HepG2 (cell line): ENCODE results near the gene REEP2. TPM values are rescaled to one million over a fixed set of nuclear protein-coding genes. Genes with fewer than 3 reads are reported as not detected.

Experiments
- AHR ChIP-seq: IDR thresholded peaks from 2 replicates; pipeline ENCODE4 v1.6.1; 2018; ENCODE audit warnings: missing genetic modification reagents, missing compliant biosample characterization
- AKAP8 ChIP-seq: sonication (generic); formaldehyde crosslinking; IDR thresholded peaks from 2 replicates; pipeline ENCODE4 v1.5.1; 2020; ENCODE audit warnings: mild to moderate bottlenecking, missing genetic modification reagents
- CBX2 ChIP-seq, 2 experiments: fragments of 200-600 bp in 1 of 2; sonication (generic); formaldehyde crosslinking in 1 of 2; IDR thresholded peaks; 2 replicates each; pipeline versions ENCODE4 v1.7.0 to v1.8.1; 2018 to 2022; ENCODE audit warnings: low read depth in 2 of 2, low read length in 1 of 2, mild to moderate bottlenecking in 1 of 2, missing genetic modification reagents in 1 of 2
- GTF3A ChIP-seq: sonication (generic); formaldehyde crosslinking; conservative IDR thresholded peaks from 2 replicates; pipeline ENCODE4 v1.4.0; 2020; ENCODE audit warnings: mild to moderate bottlenecking, missing genetic modification reagents
- KDM4B ChIP-seq: sonication (generic); formaldehyde crosslinking; IDR thresholded peaks from 2 replicates; pipeline ENCODE4 v1.4.0; 2020; ENCODE audit warnings: missing genetic modification reagents
- MAF1 ChIP-seq: sonication (generic); formaldehyde crosslinking; IDR thresholded peaks from 2 replicates; pipeline ENCODE4 v1.5.0; 2020; ENCODE audit warnings: missing genetic modification reagents, borderline replicate concordance
- MTERF4 ChIP-seq: sonication (generic); formaldehyde crosslinking; IDR thresholded peaks from 2 replicates; pipeline ENCODE4 v1.8.0; 2023; ENCODE audit warnings: mild to moderate bottlenecking, missing genetic modification reagents
- NFE2L2 ChIP-seq: fragments of 150-350 bp; IDR thresholded peaks from 2 replicates; pipeline ENCODE4 v1.6.1; 2014; ENCODE audit warnings: low read length
- NR2C2 ChIP-seq: sonication (generic); formaldehyde crosslinking; IDR thresholded peaks from 2 replicates; pipeline ENCODE4 v1.4.0; 2020; ENCODE audit warnings: missing genetic modification reagents, mild to moderate bottlenecking, moderate library complexity, borderline replicate concordance
- NR2F2 ChIP-seq: IDR thresholded peaks from 2 replicates; pipeline ENCODE4 v1.6.1; 2012; ENCODE audit warnings: low read depth, inconsistent platforms, borderline replicate concordance
- RXRA ChIP-seq: sonication (generic); formaldehyde crosslinking; IDR thresholded peaks from 2 replicates; pipeline ENCODE4 v1.5.1; 2020; ENCODE audit warnings: missing genetic modification reagents
- SNAPC2 ChIP-seq: sonication (generic); formaldehyde crosslinking; IDR thresholded peaks from 2 replicates; pipeline ENCODE4 v1.8.1; 2022; ENCODE audit warnings: mild to moderate bottlenecking, missing genetic modification reagents
- THAP9 ChIP-seq: sonication (generic); formaldehyde crosslinking; IDR thresholded peaks from 2 replicates; pipeline ENCODE4; 2020; ENCODE audit warnings: missing genetic modification reagents, mild to moderate bottlenecking, borderline replicate concordance
- TOE1 ChIP-seq: sonication (generic); formaldehyde crosslinking; IDR thresholded peaks from 2 replicates; pipeline ENCODE4 v1.4.0; 2020; ENCODE audit warnings: mild to moderate bottlenecking, missing genetic modification reagents
- TOPORS ChIP-seq: sonication (generic); formaldehyde crosslinking; IDR thresholded peaks from 2 replicates; pipeline ENCODE4 v1.8.0; 2023; ENCODE audit warnings: mild to moderate bottlenecking, missing genetic modification reagents
- ZNF337 ChIP-seq: sonication (generic); formaldehyde crosslinking; IDR thresholded peaks from 2 replicates; pipeline ENCODE4 v1.5.1; 2020; ENCODE audit warnings: missing genetic modification reagents, low read depth, mild to moderate bottlenecking, borderline replicate concordance
- ZNF747 ChIP-seq: sonication (generic); formaldehyde crosslinking; IDR thresholded peaks from 2 replicates; pipeline ENCODE4 v1.8.1; 2023; ENCODE audit warnings: missing genetic modification reagents, mild to moderate bottlenecking, borderline replicate concordance
- ZNF883 ChIP-seq: sonication (generic); formaldehyde crosslinking; IDR thresholded peaks from 2 replicates; pipeline ENCODE4 v1.5.1; 2020; ENCODE audit warnings: mild to moderate bottlenecking, missing genetic modification reagents; ENCODE audit errors: not compliant biosample characterization
- polyA plus RNA-seq, 8 experiments: library from polyadenylated mRNA; depleted of rRNA in 3 of 8; stranded (reverse) in 7 of 8; unstranded in 1 of 8; fragments of >200 nt; fragmentation: Illumina TruSeq in 4 of 8; extraction: Trizol in 4 of 8; gene quantifications; 2 replicates each; pipeline versions ENCODE4 v1.2.1 to v1.2.3, GENCODE V29; 2011 to 2016; ENCODE audit warnings: low read depth in 4 of 8, missing spikeins in 1 of 8, mixed read lengths in 1 of 8; ENCODE audit not compliant: insufficient read depth in 1 of 8
- total RNA-seq, 5 experiments: library from RNA; depleted of rRNA; stranded (reverse); fragments of >200 nt; fragmentation: Illumina TruSeq; extraction: Trizol; gene quantifications; 2 replicates each; pipeline ENCODE4 v1.2.3, GENCODE V29; 2016; ENCODE audit warnings: low read depth in 1 of 5
- TF ChIP-seq, protein P1 (sequence below): sonication (generic); formaldehyde crosslinking; IDR thresholded peaks from 2 replicates; pipeline ENCODE4 v1.8.0; 2022; ENCODE audit warnings: mild to moderate bottlenecking, missing genetic modification reagents, moderate library complexity
- TF ChIP-seq, protein P2 (sequence below): sonication (generic); formaldehyde crosslinking; IDR thresholded peaks from 2 replicates; pipeline ENCODE4 v1.8.1; 2023; ENCODE audit warnings: missing genetic modification reagents, mild to moderate bottlenecking, borderline replicate concordance
- TF ChIP-seq, protein P3 (sequence below): sonication (generic); formaldehyde crosslinking; IDR thresholded peaks from 2 replicates; pipeline ENCODE4 v1.5.0; 2020; ENCODE audit warnings: missing genetic modification reagents
- TF ChIP-seq, protein P4 (sequence below): sonication (generic); formaldehyde crosslinking; IDR thresholded peaks from 2 replicates; pipeline ENCODE4 v1.4.0; 2020; ENCODE audit warnings: missing genetic modification reagents, borderline replicate concordance

The REEP2 gene
- total and polyA plus RNA-seq, 2 of the 13 experiments (the other 11 are each of a cell fraction or from before 2014, with no cell fraction given): 5.3 to 7.8 TPM

DNA sequence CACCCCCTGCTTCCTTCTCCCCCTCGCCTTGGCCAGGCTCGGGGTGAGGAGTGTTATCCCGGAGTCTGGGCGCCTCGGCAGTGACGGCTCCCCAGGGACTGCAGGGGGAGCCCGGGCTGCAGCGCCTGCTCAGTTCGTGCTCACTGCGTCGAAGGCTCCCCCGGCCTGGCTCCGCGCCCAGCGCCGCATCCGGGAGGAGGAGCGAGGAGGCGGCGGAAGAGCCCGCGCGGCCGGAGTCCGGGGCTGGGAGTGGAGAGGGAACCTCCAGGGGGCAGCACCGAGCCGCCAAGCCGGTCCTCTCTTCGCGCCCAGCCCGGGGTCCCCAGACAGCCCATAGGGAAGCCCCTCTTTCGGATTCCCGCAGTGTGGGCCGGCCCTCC lies 25.1 kb downstream of the REEP2 start (continued):
- TF ChIP-seq TOE1 (CRISPR knock-in tag) (no peak), MAF1 (CRISPR knock-in tag) (no peak), ZNF337 (no peak), SNAPC2 (CRISPR knock-in tag) (peak; percentile 92), NFE2L2 (no peak), NR2F2 (0 out of 2 replicates have a peak, but pooled peaks have one; percentile 8), ZNF747 (no peak; the same call in 1 of the 2 replicates), MTERF4 (CRISPR knock-in tag) (0 out of 2 replicates have a peak, but pooled peaks have one; percentile 63), NR2C2 (CRISPR knock-in tag) (no peak), KDM4B (CRISPR knock-in tag) (0 out of 2 replicates have a peak, but pooled peaks have one; percentile 18), GTF3A (CRISPR knock-in tag) (no peak), CBX2 (IDR thresholded peaks at IDR 0.05; ENCODE audit: low read depth, low read length) (no peak), CBX2 (CRISPR knock-in tag; IDR thresholded peaks at IDR 0.05; ENCODE audit: low read depth) (no peak), RXRA (CRISPR knock-in tag) (no peak), AKAP8 (CRISPR knock-in tag) (no peak), THAP9 (CRISPR knock-in tag) (no peak; the same call in 1 of the 2 replicates), AHR (CRISPR knock-in tag) (0 out of 2 replicates have a peak, but pooled peaks have one; percentile 37), ZNF883 (CRISPR knock-in tag) (peak; percentile 16), TOPORS (no peak)
- TF ChIP-seq, protein P1, sequence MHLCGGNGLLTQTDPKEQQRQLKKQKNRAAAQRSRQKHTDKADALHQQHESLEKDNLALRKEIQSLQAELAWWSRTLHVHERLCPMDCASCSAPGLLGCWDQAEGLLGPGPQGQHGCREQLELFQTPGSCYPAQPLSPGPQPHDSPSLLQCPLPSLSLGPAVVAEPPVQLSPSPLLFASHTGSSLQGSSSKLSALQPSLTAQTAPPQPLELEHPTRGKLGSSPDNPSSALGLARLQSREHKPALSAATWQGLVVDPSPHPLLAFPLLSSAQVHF (CRISPR knock-in tag): peak; percentile 50; the same call in 1 of the 2 replicates
- TF ChIP-seq, protein P2, sequence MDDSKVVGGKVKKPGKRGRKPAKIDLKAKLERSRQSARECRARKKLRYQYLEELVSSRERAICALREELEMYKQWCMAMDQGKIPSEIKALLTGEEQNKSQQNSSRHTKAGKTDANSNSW (CRISPR knock-in tag): no peak
- TF ChIP-seq, protein P3, sequence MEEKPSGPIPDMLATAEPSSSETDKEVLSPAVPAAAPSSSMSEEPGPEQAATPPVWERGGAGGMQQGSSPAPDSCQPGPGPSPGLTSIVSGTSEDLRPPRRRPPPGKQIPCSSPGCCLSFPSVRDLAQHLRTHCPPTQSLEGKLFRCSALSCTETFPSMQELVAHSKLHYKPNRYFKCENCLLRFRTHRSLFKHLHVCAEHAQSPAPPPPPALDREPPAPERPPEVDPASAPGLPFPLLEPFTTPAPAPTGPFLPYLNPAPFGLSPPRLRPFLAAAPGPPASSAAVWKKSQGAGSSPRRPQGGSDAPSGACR: peak; percentile 60; the same call in 1 of the 2 replicates
- TF ChIP-seq, protein P4, sequence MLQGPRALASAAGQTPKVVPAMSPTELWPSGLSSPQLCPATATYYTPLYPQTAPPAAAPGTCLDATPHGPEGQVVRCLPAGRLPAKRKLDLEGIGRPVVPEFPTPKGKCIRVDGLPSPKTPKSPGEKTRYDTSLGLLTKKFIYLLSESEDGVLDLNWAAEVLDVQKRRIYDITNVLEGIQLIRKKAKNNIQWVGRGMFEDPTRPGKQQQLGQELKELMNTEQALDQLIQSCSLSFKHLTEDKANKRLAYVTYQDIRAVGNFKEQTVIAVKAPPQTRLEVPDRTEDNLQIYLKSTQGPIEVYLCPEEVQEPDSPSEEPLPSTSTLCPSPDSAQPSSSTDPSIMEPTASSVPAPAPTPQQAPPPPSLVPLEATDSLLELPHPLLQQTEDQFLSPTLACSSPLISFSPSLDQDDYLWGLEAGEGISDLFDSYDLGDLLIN: 0 out of 2 replicates have a peak, but pooled peaks have one; percentile 33
